WERI-Rb-1 (cell line): ENCODE results near the gene SLC22A8.
A peak's percentile ranks its signal among the peaks of the same experiment; 100 is the strongest.
"Not testable (repeated sequence)": the region's sequence is repeated elsewhere in the genome, so short reads cannot be mapped to it uniquely, and the experiment has no call there.

ENCODE experiments used
- DNase-seq: peaks from one replicate; pipeline ENCODE4 v3.0.0-alpha.2; 2020
- H3K27ac ChIP-seq: fragments of 250-450 bp; sonication (Bioruptor Pico); 2 replicates; pipeline ENCODE4 v1.5.1; 2020; ENCODE audit warnings: mild to moderate bottlenecking, moderate library complexity
- H3K27me3 ChIP-seq: fragments of 250-450 bp; sonication (Bioruptor Pico); 2 replicates; pipeline ENCODE4 v1.5.1; 2021; ENCODE audit warnings: mild to moderate bottlenecking, low read depth, moderate library complexity; ENCODE audit not compliant: insufficient read depth, severe bottlenecking
- H3K36me3 ChIP-seq: fragments of 250-450 bp; sonication (Bioruptor Pico); 2 replicates; pipeline ENCODE4 v1.5.1; 2020; ENCODE audit warnings: mild to moderate bottlenecking, moderate library complexity
- H3K4me3 ChIP-seq: 2 replicates; pipeline ENCODE4 v1.5.1; 2011; ENCODE audit warnings: low read depth, mild to moderate bottlenecking, control low read depth, low read length
- H3K9me3 ChIP-seq: fragments of 250-450 bp; sonication (Bioruptor Pico); 2 replicates; pipeline ENCODE4 v1.5.1; 2021; ENCODE audit warnings: mild to moderate bottlenecking, moderate library complexity; ENCODE audit not compliant: severe bottlenecking
- CTCF ChIP-seq: IDR thresholded peaks from 2 replicates; pipeline ENCODE4 v1.5.1; 2011; ENCODE audit warnings: low read depth, mild to moderate bottlenecking, control low read depth, inconsistent platforms, low read length

SLC22A8 gene

DNA sequence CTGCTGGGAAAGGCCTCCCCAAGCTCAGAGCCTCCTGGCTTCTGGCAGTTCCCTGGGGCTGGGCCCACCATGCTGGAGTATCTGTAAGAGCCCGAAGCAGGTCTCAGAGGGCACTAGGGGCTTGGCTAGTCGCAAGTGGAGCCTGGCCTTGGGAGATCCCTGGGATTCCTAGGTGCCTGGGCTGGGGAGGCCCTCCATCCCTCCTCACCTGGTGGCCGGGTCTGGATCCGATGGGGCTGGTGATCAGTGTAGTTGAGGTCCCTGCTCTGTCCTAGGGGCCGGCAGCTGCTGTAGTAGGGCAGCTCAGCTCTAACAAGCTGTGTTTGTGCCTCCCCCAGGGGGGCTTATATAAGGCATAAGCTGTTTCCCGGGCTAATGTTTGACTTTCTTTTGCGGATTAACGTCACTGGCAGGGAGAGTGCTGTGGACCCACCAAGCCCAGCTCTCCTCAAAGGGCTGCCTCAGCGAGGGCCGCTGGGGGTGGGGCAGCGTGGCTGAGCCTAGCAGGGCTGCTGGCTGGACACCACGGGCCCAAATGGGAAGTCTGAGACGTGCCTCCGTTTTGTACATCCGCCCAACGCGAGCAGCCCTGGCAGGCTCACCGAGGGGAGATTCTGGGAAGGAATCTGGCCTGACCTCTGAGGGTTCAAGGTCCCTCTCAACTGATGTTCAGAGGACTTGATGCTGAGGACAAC, at the start of gene SLC22A8:
SLC22A8 (minus strand) TSS at position 321 of the 695 bp plus-strand sequence. CDS start 883 bp downstream, outside the sequence.
- no peaks in the 10 kb centered on the region for H3K9me3 ChIP-seq
- no peaks in the 10 kb centered on the region for H3K27me3 ChIP-seq
- H3K4me3 ChIP-seq, result no peak within 1 kb of the TSS
- no peaks in the 10 kb centered on the region for H3K36me3 ChIP-seq
- peak; percentile 74 for DNase-seq
- TF ChIP-seq CTCF, result no peak
- H3K27ac ChIP-seq, result no peak within 1 kb of the TSS

DNA sequence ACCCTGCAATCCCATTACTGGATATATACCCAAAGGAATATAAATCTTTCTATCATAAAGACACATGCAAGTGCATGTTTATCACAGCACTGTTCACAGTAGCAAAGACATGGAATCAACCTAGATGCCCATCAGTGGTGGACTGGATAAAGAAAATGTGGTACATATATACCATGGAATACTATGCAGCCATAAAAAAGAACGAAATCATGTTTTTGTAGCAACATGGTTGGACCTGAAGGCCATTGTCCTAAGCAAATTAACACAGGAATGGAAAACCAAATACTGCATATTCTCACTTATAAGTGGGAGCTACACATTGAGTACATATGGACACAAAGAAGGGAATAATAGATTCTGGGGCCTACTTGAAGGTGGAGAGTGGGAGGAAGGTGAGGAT, 30.6 kb upstream of the SLC22A8 start:
- Histone ChIP-seq H3K27me3 (peaks cover 49% of the 10 kb centered on the region), H3K9me3 (peaks cover 25% of the 10 kb centered on the region)
- not testable (repeated sequence) for H3K27ac ChIP-seq, H3K4me3 ChIP-seq, DNase-seq, H3K36me3 ChIP-seq

DNA sequence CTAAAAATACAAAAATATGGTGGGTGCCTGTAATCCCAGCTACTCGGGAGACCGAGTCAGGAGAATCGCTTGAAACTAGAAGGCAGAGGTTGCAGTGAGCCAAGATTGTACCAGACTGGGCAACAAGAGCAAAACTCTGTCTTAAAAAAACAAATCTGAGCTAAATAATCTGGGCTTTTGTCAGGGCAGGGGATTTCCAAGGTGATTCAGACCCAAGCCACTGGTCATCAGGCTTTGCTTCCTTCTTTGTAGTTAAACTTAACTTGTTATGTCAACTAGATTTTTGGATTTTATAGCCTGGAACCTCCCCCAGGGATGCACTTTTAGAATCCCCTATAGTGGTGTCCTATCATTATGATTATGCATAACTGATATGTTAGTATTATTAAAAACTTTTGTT, 27.0 kb upstream of the SLC22A8 start:
- no peak for TF ChIP-seq CTCF
- DNase-seq, result no peak

GRCh38 chr11:63032457-63032856, 16.8 kb upstream of the SLC22A8 start:
- Histone ChIP-seq H3K9me3 (no peaks in the 10 kb centered on the region), H3K4me3 (no peak overlapping the region), H3K36me3 (no peaks in the 10 kb centered on the region), H3K27me3 (peaks cover 29% of the 10 kb centered on the region), H3K27ac (no peak overlapping the region)
- DNase-seq, result no peak
- no peak for TF ChIP-seq CTCF

More for the DNA sequence above, 27.0 kb upstream of the SLC22A8 start:
- Histone ChIP-seq H3K27me3 (peaks cover 26% of the 10 kb centered on the region), H3K4me3 (no peak overlapping the region), H3K9me3 (peaks cover 17% of the 10 kb centered on the region), H3K36me3 (no peaks in the 10 kb centered on the region), H3K27ac (no peak overlapping the region)

- TF ChIP-seq CTCF, result peak; percentile 89
- DNase-seq, result peak; percentile 88
- H3K9me3 ChIP-seq, result no peaks in the 10 kb centered on the region
- no peaks in the 10 kb centered on the region for H3K36me3 ChIP-seq
- no peak overlapping the region for H3K4me3 ChIP-seq
- H3K27me3 ChIP-seq, result no peaks in the 10 kb centered on the region
- no peak overlapping the region for H3K27ac ChIP-seq
Observed at GRCh38 chr11:63023841-63024648, 8.4 kb upstream of the SLC22A8 start.

DNA sequence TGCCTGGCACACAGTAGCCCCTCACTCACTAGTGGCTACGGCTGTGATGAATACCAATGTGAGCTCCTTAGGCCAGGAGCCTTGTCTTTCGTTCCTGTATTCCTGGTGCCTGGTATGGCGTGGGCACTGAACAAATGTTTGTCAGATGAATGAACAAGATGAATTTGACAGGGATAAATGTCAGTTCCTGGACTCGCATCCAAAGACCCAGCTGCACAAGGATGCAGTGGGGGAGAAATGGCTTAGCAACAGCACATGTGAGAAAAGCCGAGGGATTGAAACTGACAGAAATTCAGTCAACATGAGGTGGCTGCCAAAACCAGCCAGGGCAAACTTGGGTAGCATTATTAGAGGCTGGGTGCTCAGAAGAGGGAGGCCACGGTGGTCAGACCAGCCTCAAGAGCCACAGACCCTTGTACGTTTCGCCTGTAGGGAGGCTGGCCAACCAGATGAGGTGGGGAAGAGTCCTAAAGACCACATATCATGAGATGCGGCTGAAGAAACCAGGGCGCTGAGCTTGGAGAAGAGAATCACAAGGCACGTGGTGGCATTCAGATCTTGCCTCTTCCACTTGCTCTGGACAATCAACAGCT, 7.7 kb upstream of the SLC22A8 start:
- Histone ChIP-seq H3K27me3 (no peaks in the 10 kb centered on the region), H3K27ac (no peak overlapping the region)

More for the DNA sequence above, 7.7 kb upstream of the SLC22A8 start:
- Histone ChIP-seq H3K9me3 (no peaks in the 10 kb centered on the region), H3K36me3 (no peaks in the 10 kb centered on the region), H3K4me3 (no peak overlapping the region)
- no peak for TF ChIP-seq CTCF
- no peak for DNase-seq
